Thyroid gland (tissue), 4 donors: ENCODE measurements around the gene PRLR.

ENCODE experiments used
- POLR2A ChIP-seq, 2 donors: fragments of 450-650 bp; IDR thresholded peaks; one replicate each; pipeline ENCODE4 v1.6.1; 2017; ENCODE audit warnings: antibody characterized with exemption in 2 of 2, mild to moderate bottlenecking in 2 of 2, moderate library complexity in 1 of 2
- TF ChIP-seq, protein P1 (sequence below), 6 experiments: fragments of 200-600 bp in 3 of 6; fragments of 450-650 bp in 3 of 6; sonication (generic) in 3 of 6; IDR thresholded peaks; one replicate each; pipeline ENCODE4 v1.5.1; 2016 to 2019; ENCODE audit warnings: antibody characterized with exemption in 6 of 6, mild to moderate bottlenecking in 2 of 6, inconsistent platforms in 1 of 6, moderate library complexity in 1 of 6

- TF ChIP-seq, protein P1, sequence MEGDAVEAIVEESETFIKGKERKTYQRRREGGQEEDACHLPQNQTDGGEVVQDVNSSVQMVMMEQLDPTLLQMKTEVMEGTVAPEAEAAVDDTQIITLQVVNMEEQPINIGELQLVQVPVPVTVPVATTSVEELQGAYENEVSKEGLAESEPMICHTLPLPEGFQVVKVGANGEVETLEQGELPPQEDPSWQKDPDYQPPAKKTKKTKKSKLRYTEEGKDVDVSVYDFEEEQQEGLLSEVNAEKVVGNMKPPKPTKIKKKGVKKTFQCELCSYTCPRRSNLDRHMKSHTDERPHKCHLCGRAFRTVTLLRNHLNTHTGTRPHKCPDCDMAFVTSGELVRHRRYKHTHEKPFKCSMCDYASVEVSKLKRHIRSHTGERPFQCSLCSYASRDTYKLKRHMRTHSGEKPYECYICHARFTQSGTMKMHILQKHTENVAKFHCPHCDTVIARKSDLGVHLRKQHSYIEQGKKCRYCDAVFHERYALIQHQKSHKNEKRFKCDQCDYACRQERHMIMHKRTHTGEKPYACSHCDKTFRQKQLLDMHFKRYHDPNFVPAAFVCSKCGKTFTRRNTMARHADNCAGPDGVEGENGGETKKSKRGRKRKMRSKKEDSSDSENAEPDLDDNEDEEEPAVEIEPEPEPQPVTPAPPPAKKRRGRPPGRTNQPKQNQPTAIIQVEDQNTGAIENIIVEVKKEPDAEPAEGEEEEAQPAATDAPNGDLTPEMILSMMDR (IDR thresholded peaks at IDR 0.05), result no peak
- TF ChIP-seq POLR2A (IDR thresholded peaks at IDR 0.05), result no peak
These were observed 182.4 kb downstream of the PRLR start, which contains the start of gene AGXT2 for GRCh38 chr5:35047785-35048404.
